GM21825 (cell line): ENCODE measurements around the gene MBNL2.

Source experiments
- ATAC-seq: cut with Tn5 transposase; IDR thresholded peaks from one replicate; pipeline ENCODE4 v1.9.1; 2021; ENCODE audit warnings: mild to moderate bottlenecking, moderate library complexity; ENCODE audit not compliant: unreplicated experiment

Gene MBNL2

GRCh38 chr13:97267418-97268059, 45.4 kb downstream of the MBNL2 start:
- ATAC-seq, result no peak

GRCh38 chr13:97268772-97269171, 46.6 kb downstream of the MBNL2 start:
- no peak for ATAC-seq

GRCh38 chr13:97269603-97270002, 47.5 kb downstream of the MBNL2 start:
- no peak for ATAC-seq

- no peak for ATAC-seq
Measured at GRCh38 chr13:97272526-97272925, 50.4 kb downstream of the MBNL2 start.

- no peak for ATAC-seq
Measured at GRCh38 chr13:97273341-97273831, 51.3 kb downstream of the MBNL2 start.

- ATAC-seq, result no peak
Measured at GRCh38 chr13:97274829-97275649, 52.9 kb downstream of the MBNL2 start.

GRCh38 chr13:97275776-97276501, 53.8 kb downstream of the MBNL2 start:
- ATAC-seq, result no peak

- no peak for ATAC-seq
Measured at GRCh38 chr13:97276862-97277269, 54.7 kb downstream of the MBNL2 start.

- ATAC-seq, result no peak
Measured at GRCh38 chr13:97278435-97279411, 56.6 kb downstream of the MBNL2 start.

GRCh38 chr13:97279913-97280312, 57.8 kb downstream of the MBNL2 start:
- ATAC-seq, result no peak

- no peak for ATAC-seq
Measured at GRCh38 chr13:97280478-97280877, 58.3 kb downstream of the MBNL2 start.

- no peak for ATAC-seq
Measured at GRCh38 chr13:97281028-97281427, 58.9 kb downstream of the MBNL2 start.

- ATAC-seq, result no peak
Measured at GRCh38 chr13:97282705-97283104, 60.6 kb downstream of the MBNL2 start.

- no peak for ATAC-seq
Measured at GRCh38 chr13:97283888-97284287, 61.8 kb downstream of the MBNL2 start.

- ATAC-seq, result no peak
Measured at GRCh38 chr13:97284558-97284957, 62.4 kb downstream of the MBNL2 start.

- no peak for ATAC-seq
Measured at GRCh38 chr13:97285221-97285955, 63.3 kb downstream of the MBNL2 start.

GRCh38 chr13:97286317-97287046, 64.3 kb downstream of the MBNL2 start:
- ATAC-seq, result no peak

GRCh38 chr13:97287047-97287383, 64.9 kb downstream of the MBNL2 start:
- ATAC-seq, result no peak

- no peak for ATAC-seq
Measured at GRCh38 chr13:97288486-97288900, 66.4 kb downstream of the MBNL2 start.
